ENCODE results near the gene KPNA5.
A peak's percentile ranks its signal among the peaks of the same experiment; 100 is the strongest.
"Not testable (repeated sequence)": the region's sequence is repeated elsewhere in the genome, so short reads cannot be mapped to it uniquely, and the experiment has no call there.

Gene KPNA5

GRCh38 chr6:116703888-116704287 lies 22.9 kb downstream of the KPNA5 start:
- DNase-seq (ENCODE audit: low spot score): not testable (repeated sequence)

DNA sequence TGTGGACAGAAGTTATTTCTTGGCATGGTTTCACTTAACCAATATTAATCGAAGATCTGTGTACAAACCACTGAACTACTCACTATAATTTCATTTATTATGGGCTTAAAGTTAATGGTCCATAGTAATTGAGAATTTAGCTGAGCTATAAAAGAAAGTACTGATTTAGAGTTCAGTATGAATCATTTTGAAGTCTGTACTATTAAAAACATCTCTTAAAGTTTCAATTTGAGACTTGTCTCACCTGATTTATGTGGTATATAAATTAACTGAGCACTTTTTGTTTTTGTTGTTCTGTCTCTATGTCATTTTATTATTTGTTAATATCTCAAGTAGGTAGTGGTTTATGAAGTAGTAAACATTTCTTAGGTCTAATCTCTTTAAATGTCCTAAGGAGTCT lies 24.9 kb downstream of the KPNA5 start:
- DNase-seq (ENCODE audit: low spot score): no peak

- DNase-seq (ENCODE audit: low spot score): no peak
Observed at GRCh38 chr6:116714296-116714695, 33.3 kb downstream of the KPNA5 start.

DNA sequence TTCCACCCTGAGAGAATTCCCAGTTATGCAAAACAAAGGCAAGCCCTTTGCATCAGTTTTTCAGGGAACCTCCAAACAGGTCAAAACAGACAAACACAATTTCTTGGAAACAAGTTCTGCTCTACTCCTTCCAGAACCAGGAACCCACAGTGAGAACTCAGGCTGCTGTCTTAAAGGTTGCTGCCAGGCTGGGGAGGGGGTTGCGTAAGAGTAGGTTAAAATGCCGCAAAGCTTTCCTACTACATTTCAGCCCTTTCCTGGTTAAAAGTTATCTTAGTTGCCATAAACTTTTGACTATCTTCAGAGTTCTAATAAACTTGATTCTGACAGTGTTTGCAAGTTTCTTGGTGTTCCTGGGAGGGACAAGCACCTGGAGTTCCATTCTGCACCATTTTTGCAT lies 33.8 kb downstream of the KPNA5 start:
- DNase-seq (ENCODE audit: low spot score): no peak

- DNase-seq (ENCODE audit: low spot score): no peak
Observed at GRCh38 chr6:116726947-116727346, 45.9 kb downstream of the KPNA5 start.

- DNase-seq (ENCODE audit: low spot score): no peak
Observed at GRCh38 chr6:116730513-116730912, 49.5 kb downstream of the KPNA5 start.

DNA sequence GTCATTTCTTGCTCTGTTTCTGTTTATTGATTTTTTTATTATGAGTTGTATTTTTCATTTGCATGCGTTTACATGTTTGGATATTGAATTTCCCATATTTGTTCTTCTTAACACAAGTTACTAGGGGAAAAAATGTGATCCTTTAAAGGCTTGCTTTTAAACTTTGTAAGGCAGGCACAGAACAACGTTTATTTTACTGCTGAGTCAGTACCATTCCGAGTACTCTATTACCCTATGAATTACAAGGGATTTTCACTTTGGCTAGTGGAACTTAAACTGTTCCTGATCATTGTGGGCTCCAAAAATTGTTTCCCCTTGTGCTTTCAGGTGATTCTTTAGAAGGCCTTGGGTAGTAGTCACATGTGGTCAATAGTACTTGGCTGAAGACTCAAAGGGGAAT lies 56.0 kb downstream of the KPNA5 start:
- no peak for DNase-seq (ENCODE audit: low spot score)

GRCh38 chr6:116740486-116740885 lies 59.5 kb downstream of the KPNA5 start:
- not testable (repeated sequence) for DNase-seq (ENCODE audit: low spot score)

DNA sequence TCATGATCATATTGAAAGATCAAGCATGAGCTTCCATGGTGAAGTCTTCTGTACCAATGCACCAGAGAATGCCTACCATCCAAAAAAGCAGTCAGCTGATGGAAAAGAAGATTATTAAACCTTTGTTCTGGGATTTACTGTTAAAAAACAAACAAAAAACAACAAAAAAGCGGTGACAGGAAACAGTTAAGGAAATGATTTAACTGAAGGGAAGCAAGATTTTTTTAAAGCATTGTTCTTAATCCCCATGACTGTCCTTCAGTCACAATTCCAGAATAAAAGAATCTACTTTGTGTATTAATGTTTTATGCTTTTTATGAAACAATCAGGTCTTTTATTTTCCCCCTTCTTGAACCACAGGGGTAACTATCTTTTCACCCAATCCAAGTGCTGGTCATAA lies 60.6 kb downstream of the KPNA5 start:
- DNase-seq (ENCODE audit: low spot score): no peak

- no peak for DNase-seq (ENCODE audit: low spot score)
Observed at GRCh38 chr6:116745176-116745575, 64.2 kb downstream of the KPNA5 start.

- DNase-seq (ENCODE audit: low spot score): no peak
Observed at GRCh38 chr6:116761779-116762178, 80.8 kb downstream of the KPNA5 start.

- DNase-seq (ENCODE audit: low spot score): no peak
Observed at GRCh38 chr6:116762235-116762634, 81.2 kb downstream of the KPNA5 start.

DNA sequence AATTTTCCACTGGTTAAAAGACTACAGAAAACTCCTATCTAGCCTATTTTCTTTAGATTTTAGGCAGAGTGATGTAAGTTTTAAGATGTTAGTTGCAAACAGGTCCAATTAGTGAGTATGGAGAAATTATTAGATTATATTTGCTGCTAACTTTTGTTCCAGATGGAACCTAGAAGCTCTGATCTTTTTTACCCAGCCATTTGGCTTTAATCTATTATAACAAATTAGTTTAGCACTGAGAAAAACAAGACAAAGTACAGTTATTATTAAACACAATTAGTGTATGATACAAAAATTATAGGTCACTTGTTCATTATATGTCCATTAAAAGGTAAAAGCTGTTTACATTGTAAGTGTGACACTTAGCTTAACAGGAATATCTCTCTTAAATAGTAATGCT lies 82.0 kb downstream of the KPNA5 start:
- no peak for DNase-seq (ENCODE audit: low spot score)

DNA sequence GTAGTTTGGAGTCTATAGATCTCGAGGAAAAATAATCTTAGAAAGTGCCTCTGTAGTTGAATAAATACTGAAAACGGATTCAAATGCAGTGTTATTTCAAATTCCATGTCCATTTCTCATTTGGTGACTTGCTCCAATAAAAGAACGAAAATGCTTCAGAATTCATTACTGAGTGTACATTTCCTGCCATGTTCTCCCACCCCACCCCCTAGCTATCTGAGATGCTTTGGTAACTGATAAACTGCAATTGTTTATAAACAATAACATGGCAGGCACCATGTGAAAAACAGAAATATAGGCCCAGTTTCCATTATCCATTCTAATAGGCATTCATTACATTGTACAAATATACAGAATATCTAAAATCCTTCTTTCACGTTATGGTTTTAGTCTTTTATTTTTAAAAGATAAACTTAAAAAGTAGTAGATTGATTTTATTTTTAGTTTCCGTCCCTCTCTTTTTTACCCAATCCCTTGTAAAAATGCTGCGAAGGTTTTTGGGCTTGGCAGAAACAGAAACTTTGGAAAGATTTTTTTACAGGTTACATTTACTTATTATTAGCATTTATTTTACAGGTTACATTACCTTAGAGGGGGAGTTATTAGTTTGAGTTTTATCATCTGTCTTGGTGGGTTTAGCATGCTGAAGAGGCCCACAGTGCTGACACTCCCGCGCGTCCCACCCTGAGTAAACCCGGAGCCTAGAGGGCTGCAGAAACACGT lies 83.1 kb downstream of the KPNA5 start:
- DNase-seq (ENCODE audit: low spot score): no peak

- DNase-seq (ENCODE audit: low spot score): no peak
Observed at GRCh38 chr6:116764629-116764960, 83.6 kb downstream of the KPNA5 start.

- DNase-seq (ENCODE audit: low spot score): peak; percentile 68
Observed at GRCh38 chr6:116764961-116765841, 84.2 kb downstream of the KPNA5 start, which contains the start of gene FAM162B. Gene FAM162B (minus strand): TSS chr6:116765719. CDS start chr6:116765576, 143 bp downstream.

DNA sequence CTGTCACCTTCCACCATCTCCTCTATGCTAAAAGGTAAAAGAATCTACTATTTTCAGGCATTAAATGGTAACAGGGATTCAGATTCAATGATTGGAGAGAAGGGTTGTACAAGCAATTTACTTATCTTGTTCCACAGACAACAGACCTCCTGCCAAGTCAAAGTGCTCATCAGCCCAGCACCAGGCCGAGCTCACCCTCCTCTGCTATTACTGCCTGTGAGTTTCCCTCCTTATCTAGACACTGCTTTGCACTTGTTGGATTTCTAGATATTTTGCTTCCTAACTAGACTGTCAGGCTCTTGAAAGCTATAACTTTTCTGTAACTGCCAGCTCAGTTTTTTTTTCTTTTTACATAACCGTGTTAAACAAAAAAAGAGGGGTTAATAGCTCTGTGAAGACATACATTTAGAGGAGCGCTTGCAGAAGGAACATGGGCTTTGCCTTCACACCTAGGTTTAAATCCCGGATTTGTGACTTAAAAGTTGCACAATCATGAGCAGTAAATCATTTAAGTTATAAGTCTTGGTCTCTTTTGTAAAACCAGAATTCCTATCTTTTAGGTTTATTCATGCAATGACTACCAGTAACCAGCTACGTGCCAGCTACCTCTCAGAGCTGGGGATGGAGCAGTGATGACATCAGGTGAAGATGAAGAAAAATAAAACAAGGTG lies 85.6 kb downstream of the KPNA5 start:
- no peak for DNase-seq (ENCODE audit: low spot score)

DNA sequence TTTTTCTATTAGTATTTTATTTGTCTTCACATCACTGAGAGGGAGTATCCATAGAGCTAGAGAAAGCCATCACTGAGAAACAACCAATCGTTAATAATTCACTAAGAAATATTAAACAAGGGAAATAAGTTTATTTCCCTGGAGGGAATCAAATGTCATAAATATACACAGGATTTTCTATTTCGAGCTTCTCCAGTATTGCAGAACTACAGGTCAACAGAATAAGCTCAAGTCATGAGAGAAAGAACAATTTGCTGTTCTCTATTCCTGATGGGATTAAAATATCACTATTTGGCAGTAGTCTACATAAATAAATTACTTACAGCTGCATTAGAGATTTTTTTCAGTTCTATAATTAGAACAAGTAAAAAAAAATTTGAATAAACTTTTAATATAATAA lies 86.7 kb downstream of the KPNA5 start:
- no peak for DNase-seq (ENCODE audit: low spot score)

DNA sequence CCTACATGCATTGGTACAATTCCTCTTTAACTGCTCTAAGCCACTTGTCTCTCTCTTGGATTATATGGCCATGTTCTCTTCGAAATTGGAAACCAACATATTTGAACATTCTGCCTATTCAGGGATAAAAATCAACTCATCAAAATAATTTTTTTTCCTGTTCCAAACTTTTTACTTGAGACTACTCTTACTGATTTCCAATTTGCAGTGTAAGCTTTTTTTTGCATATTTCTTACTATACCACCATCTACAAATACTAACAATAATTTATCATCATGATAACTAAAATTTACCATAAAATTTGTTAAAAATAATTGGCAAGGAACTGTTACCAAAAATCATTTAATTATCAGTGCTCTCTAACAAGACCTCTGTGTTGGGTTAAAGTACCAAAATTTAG lies 91.4 kb downstream of the KPNA5 start:
- DNase-seq (ENCODE audit: low spot score): no peak

DNA sequence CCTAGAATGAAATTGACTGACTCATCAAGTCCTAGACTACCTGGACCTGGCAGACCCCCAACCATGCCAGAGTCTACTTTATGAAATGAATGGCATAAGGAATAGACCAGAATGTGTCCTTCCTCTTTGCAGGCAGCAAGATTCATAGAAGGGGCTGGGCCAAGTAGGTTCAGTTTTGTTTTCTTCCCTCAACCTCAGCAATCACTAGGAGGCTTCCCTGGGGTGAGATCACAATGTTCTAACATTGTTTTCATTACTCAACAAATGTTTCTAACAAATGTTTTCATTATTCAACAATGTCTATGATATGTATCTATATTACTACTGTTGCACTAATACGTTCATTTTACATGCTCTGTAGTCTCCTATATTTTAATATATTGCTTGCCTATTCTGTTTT lies 92.9 kb downstream of the KPNA5 start:
- no peak for DNase-seq (ENCODE audit: low spot score)

DNA sequence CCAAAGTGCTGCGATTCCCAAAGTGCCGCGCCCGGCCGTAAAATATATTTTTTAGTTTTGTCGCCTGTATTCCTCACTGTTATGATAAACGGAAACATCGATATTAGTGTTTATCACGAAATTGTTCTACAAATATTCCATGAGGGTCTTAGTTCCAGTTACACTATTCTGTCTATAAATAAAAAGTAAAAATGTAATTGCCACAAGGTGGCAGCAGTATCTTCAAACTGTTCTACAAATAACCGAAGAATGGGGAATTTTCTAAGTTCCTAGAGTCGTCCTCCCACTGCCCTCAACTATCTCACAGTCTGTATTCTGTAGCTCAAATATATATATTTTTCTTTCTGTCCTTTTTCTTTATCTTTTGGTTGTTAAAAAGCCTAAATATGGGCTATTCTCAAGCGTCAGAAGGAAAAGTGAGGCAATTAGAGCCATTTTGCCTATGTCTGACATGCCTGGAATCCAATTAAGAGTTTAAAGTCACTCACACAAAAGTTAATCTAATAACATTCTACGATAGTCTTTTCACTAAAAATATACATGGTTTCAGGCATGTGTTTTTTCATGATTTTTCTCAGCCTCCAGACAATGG lies 98.7 kb downstream of the KPNA5 start:
- DNase-seq (ENCODE audit: low spot score): no peak

- no peak for DNase-seq (ENCODE audit: low spot score)
Observed at GRCh38 chr6:116783852-116784251, 102.8 kb downstream of the KPNA5 start.

All from left forelimb (tissue), 1 donor.